H9 (cell line): Measurements from ENCODE around the gene TMPRSS11A. TPM values are rescaled to one million over a fixed set of nuclear protein-coding genes. Genes with fewer than 3 reads are reported as not detected.

Experiments used
- DNase-seq: peaks from one replicate; pipeline ENCODE4 v3.0.0-alpha.2; 2017
- H2AFZ ChIP-seq: one replicate; pipeline ENCODE4 v1.6.1; 2013; ENCODE audit warnings: mild to moderate bottlenecking, low read length, control low read depth, moderate library complexity
- H2AK5ac ChIP-seq: 2 replicates; pipeline ENCODE4 v1.6.1; 2013; ENCODE audit warnings: low read length, control low read depth, mixed read lengths; ENCODE audit not compliant: insufficient read length
- H2BK120ac ChIP-seq: one replicate; pipeline ENCODE4 v1.6.1; 2013; ENCODE audit warnings: low read depth, mild to moderate bottlenecking, low read length, control low read depth, inconsistent platforms; ENCODE audit not compliant: poor library complexity, severe bottlenecking
- H2BK12ac ChIP-seq: 2 replicates; pipeline ENCODE4 v1.6.1; 2013; ENCODE audit warnings: low read length, control low read depth, mixed read lengths, low read depth; ENCODE audit not compliant: insufficient read length
- H2BK15ac ChIP-seq: 2 replicates; pipeline ENCODE4 v1.6.1; 2013; ENCODE audit warnings: low read depth, low read length, control low read depth
- H2BK20ac ChIP-seq: one replicate; pipeline ENCODE4 v1.6.1; 2013; ENCODE audit warnings: low read depth, mild to moderate bottlenecking, low read length, control low read depth, inconsistent platforms; ENCODE audit not compliant: poor library complexity, severe bottlenecking
- H2BK5ac ChIP-seq: 2 replicates; pipeline ENCODE4 v1.6.1; 2013; ENCODE audit warnings: low read length, control low read depth, mixed read lengths; ENCODE audit not compliant: insufficient read length
- H3K14ac ChIP-seq: 2 replicates; pipeline ENCODE4 v1.6.1; 2013; ENCODE audit warnings: low read length, control low read depth; ENCODE audit not compliant: insufficient read depth
- H3K18ac ChIP-seq: 2 replicates; pipeline ENCODE4 v1.6.1; 2013; ENCODE audit warnings: low read depth, mild to moderate bottlenecking, mixed read lengths, low read length, control low read depth; ENCODE audit not compliant: insufficient read length
- H3K23ac ChIP-seq: 2 replicates; pipeline ENCODE4 v1.6.1; 2013; ENCODE audit warnings: low read length, control low read depth, mixed read lengths, low read depth; ENCODE audit not compliant: insufficient read length
- H3K23me2 ChIP-seq: 2 replicates; pipeline ENCODE4 v1.6.1; 2013; ENCODE audit warnings: low read depth, mild to moderate bottlenecking, mixed read lengths, low read length, control low read depth; ENCODE audit not compliant: insufficient read length, poor library complexity, severe bottlenecking
- H3K27ac ChIP-seq: 2 replicates; pipeline ENCODE4 v1.5.1; 2013; ENCODE audit warnings: low read length, control low read depth, mixed read lengths, low read depth; ENCODE audit not compliant: insufficient read length
- H3K27me3 ChIP-seq: 2 replicates; pipeline ENCODE4 v1.6.1; 2013; ENCODE audit warnings: low read length, control low read depth, inconsistent platforms; ENCODE audit not compliant: insufficient read depth
- H3K4ac ChIP-seq: 2 replicates; pipeline ENCODE4 v1.6.1; 2013; ENCODE audit warnings: low read depth, mild to moderate bottlenecking, control low read depth, inconsistent platforms, low read length, moderate library complexity
- H3K4me1 ChIP-seq: 2 replicates; pipeline ENCODE4 v1.6.1; 2013; ENCODE audit warnings: low read length, control low read depth, inconsistent platforms; ENCODE audit not compliant: insufficient read depth
- H3K4me2 ChIP-seq: 2 replicates; pipeline ENCODE4 v1.6.1; 2013; ENCODE audit warnings: low read length, control low read depth, mixed read lengths; ENCODE audit not compliant: insufficient read length, insufficient read depth
- H3K56ac ChIP-seq: 2 replicates; pipeline ENCODE4 v1.6.1; 2013; ENCODE audit warnings: low read depth, mild to moderate bottlenecking, mixed read lengths, low read length, control low read depth; ENCODE audit not compliant: insufficient read length
- H3K79me1 ChIP-seq: 2 replicates; pipeline ENCODE4 v1.6.1; 2013; ENCODE audit warnings: low read depth, mild to moderate bottlenecking, moderate library complexity, low read length, control low read depth, inconsistent platforms; ENCODE audit not compliant: insufficient read depth, poor library complexity, severe bottlenecking
- H3K79me2 ChIP-seq: 2 replicates; pipeline ENCODE4 v1.6.1; 2013; ENCODE audit warnings: low read length, control low read depth, inconsistent platforms; ENCODE audit not compliant: insufficient read depth
- H3K9ac ChIP-seq: 2 replicates; pipeline ENCODE4 v1.6.1; 2013; ENCODE audit warnings: low read length, control low read depth, mixed read lengths; ENCODE audit not compliant: insufficient read length; ENCODE audit errors: extremely low read depth
- H3K9me3 ChIP-seq: one replicate; pipeline ENCODE4 v1.6.1; 2013; ENCODE audit warnings: low read depth, low read length, inconsistent platforms; ENCODE audit not compliant: control insufficient read depth
- H3T11ph ChIP-seq: one replicate; pipeline ENCODE4 v1.6.1; 2013; ENCODE audit warnings: mild to moderate bottlenecking, low read length, control low read depth, inconsistent platforms
- H4K20me1 ChIP-seq: one replicate; pipeline ENCODE4 v1.6.1; 2013; ENCODE audit not compliant: control insufficient read depth, insufficient read length, insufficient read depth
- H4K5ac ChIP-seq: 2 replicates; pipeline ENCODE4 v1.6.1; 2013; ENCODE audit warnings: low read depth, mild to moderate bottlenecking, mixed read lengths, low read length, control low read depth; ENCODE audit not compliant: insufficient read length
- H4K8ac ChIP-seq: replicated peaks from 2 replicates; pipeline ENCODE4 v1.6.1; 2013; ENCODE audit warnings: low read length, control low read depth, mixed read lengths, low read depth; ENCODE audit not compliant: insufficient read length
- H4K91ac ChIP-seq: 2 replicates; pipeline ENCODE4 v1.6.1; 2013; ENCODE audit warnings: low read depth, mild to moderate bottlenecking, moderate library complexity, mixed read lengths, low read length, control low read depth; ENCODE audit not compliant: insufficient read length
- H3K27ac Mint-ChIP-seq, 3 experiments: 2 replicates in 2 of 3; 3 replicates in 1 of 3; pipeline ENCODE4 v1.8.0; 2020 to 2021; ENCODE audit warnings: mixed read lengths in 3 of 3, mild to moderate bottlenecking in 1 of 3, moderate library complexity in 1 of 3
- H3K27me3 Mint-ChIP-seq: 2 replicates; pipeline ENCODE4 v1.8.0; 2021; ENCODE audit warnings: low read depth, mild to moderate bottlenecking, moderate library complexity, mixed read lengths
- H3K36me3 Mint-ChIP-seq, 3 experiments: 2 replicates in 2 of 3; 3 replicates in 1 of 3; pipeline ENCODE4 v1.8.0; 2020 to 2021; ENCODE audit warnings: low read depth in 3 of 3, mixed read lengths in 3 of 3; ENCODE audit not compliant: insufficient read depth in 1 of 3
- H3K4me1 Mint-ChIP-seq, 2 experiments: 2 replicates each; pipeline ENCODE4 v1.8.0; 2020; ENCODE audit warnings: mixed read lengths in 2 of 2
- H3K4me3 Mint-ChIP-seq, 2 experiments: 2 replicates in 1 of 2; 3 replicates in 1 of 2; pipeline ENCODE4 v1.8.0; 2020 to 2021; ENCODE audit warnings: mild to moderate bottlenecking in 2 of 2, mixed read lengths in 2 of 2, moderate library complexity in 1 of 2
- H3K9me3 Mint-ChIP-seq, 2 experiments: 2 replicates in 1 of 2; 3 replicates in 1 of 2; pipeline ENCODE4 v1.8.0; 2020; ENCODE audit warnings: mild to moderate bottlenecking in 2 of 2, mixed read lengths in 2 of 2, moderate library complexity in 1 of 2
- CTCF ChIP-seq: fragments of 200-600 bp; sonication (generic); conservative IDR thresholded peaks from 3 replicates; pipeline ENCODE4 v1.8.0; 2021; ENCODE audit warnings: antibody characterized with exemption, mild to moderate bottlenecking
- total RNA-seq: library from RNA; stranded (reverse); gene quantifications from 2 replicates; pipeline ENCODE4 v1.2.1, GENCODE V29; 2021

Gene TMPRSS11A
- total RNA-seq, 1 experiment from 2014 or later, result not detected

GRCh38 chr4:67871867-67872266 lies 91.4 kb downstream of the TMPRSS11A start:
- H2BK120ac ChIP-seq, result no peak overlapping the region
- H3K79me1 ChIP-seq, result no peaks in the 10 kb centered on the region
- H4K8ac ChIP-seq, result no peak overlapping the region
- no peaks in the 10 kb centered on the region for H3K27me3 ChIP-seq
- H3K4me2 ChIP-seq, result no peak overlapping the region
- no peak overlapping the region for H3K56ac ChIP-seq
- H2AK5ac ChIP-seq, result no peak overlapping the region
- Mint-ChIP-seq H3K4me3 (no peak overlapping the region), H3K27ac (no peak overlapping the region), H3K9me3 (no peaks in the 10 kb centered on the region), H3K4me1 (peaks cover 6 to 9% of the 10 kb centered on the region in 2 experiments), H3K36me3 (no peaks in the 10 kb centered on the region), H3K27me3 (no peaks in the 10 kb centered on the region)
- H2AFZ ChIP-seq, result no peak overlapping the region
- H2BK20ac ChIP-seq, result no peak overlapping the region
- DNase-seq, result no peak
- H4K20me1 ChIP-seq, result no peaks in the 10 kb centered on the region
- peak; percentile 66 for TF ChIP-seq CTCF
- H3K4ac ChIP-seq, result no peak overlapping the region
- H3K9ac ChIP-seq, result no peak overlapping the region
- no peak overlapping the region for H3K27ac ChIP-seq
- H3K23me2 ChIP-seq, result no peaks in the 10 kb centered on the region
- no peak overlapping the region for H2BK12ac ChIP-seq
- no peak overlapping the region for H3T11ph ChIP-seq
- no peaks in the 10 kb centered on the region for H3K9me3 ChIP-seq
- no peaks in the 10 kb centered on the region for H3K79me2 ChIP-seq
- no peak overlapping the region for H3K14ac ChIP-seq
- H3K18ac ChIP-seq, result no peak overlapping the region
- H3K4me1 ChIP-seq, result no peaks in the 10 kb centered on the region
- H3K23ac ChIP-seq, result no peak overlapping the region
- no peak overlapping the region for H2BK5ac ChIP-seq
- no peak overlapping the region for H2BK15ac ChIP-seq
- no peak overlapping the region for H4K5ac ChIP-seq
- H4K91ac ChIP-seq, result no peak overlapping the region
